ENCODE data around the gene PPP2R5D.
A peak's percentile ranks its signal among the peaks of the same experiment; 100 is the strongest.

The PPP2R5D gene

DNA sequence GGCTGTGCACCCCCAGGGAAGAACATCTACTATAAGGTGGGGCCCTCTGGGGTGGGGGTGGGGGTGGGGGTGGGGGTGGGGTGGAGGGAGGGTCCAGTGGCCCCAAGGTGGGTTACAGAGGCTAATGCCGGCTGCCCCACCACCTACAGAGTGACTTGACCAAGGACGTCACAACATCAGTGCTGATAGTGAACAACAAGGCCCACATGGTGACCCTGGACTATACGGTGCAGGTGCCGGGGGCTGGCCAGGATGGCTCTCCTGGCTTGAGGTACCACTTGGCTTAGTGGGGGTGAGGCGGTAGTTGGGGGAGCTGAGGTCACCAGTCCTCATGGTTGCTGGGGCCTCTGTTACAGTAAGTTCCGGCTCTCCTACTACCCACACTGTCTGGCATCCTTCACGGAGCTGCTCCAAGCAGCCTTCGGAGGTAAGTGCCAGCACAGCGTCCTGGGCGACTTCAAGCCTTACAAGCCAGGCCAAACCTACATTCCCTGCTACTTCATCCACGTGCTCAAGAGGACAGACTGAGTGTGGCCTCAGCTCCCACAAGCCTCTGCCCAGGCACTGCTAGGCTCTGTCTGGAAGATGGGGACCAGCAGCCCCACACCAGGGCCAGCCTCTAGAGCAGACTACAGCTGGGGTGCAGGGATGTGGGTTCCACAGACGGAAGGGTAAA lies 21.1 kb upstream of the PPP2R5D start:
- no peak for DNase-seq (ENCODE audit: low read depth in 2 of 2)

DNA sequence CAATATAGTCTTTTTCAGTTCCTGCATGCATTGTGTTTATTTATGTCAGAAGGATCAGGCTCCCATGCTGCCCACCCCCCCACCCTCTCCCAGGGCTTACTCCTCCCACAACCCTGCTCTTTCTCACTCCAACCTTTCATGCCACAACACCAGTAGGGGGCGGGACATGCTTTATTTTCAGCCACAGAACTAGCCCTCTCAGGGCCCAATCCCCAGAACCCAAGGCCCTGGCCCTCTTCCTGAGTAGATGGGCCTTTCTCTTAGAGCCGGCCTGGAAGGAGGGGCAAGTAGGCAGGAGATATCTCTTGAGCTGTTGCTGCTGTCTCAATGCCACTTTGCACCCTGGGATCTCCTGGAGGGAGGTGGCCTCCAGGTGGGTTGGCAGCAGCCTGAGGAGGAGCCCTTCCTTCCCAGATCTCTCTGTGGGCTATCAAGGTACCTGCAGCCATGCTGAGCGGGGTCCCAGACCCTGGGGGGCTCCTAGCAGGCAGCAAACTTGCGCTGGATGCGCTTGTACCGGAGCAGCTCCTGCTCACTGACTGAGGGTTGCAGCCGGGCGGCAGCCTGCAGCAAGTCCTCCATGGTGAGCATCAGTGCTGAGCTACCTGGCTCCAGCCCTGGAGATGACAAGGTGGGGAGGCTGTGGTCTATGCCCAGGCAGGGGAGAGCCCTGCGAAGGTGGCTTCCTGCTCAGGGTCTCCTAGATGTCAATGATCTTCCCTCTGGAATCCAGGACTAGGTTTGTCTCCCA lies 20.3 kb upstream of the PPP2R5D start:
- DNase-seq (ENCODE audit: low read depth in 2 of 2): peak in 1 of 2 donors; percentile 19

DNA sequence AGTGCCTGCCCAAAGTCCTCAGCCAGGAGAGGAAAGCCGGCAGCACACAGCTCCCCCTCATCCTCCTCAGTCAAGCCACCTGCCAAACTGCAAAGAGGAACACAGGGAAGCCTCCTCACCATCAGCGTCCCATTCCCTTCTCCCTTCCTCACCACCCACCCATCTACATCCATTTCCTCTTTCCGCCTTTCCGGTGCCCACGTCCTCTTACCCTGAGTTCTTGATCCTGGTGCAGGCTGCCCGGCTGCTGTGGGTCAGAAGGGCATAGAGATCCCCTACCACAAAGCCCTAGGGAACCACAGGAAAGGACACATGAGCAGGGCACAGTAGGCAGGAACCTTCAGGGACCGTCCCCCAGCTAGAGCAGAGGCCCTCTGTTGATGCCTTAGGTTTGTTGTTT lies 17.8 kb upstream of the PPP2R5D start:
- no peak for DNase-seq (ENCODE audit: low read depth in 2 of 2)

DNA sequence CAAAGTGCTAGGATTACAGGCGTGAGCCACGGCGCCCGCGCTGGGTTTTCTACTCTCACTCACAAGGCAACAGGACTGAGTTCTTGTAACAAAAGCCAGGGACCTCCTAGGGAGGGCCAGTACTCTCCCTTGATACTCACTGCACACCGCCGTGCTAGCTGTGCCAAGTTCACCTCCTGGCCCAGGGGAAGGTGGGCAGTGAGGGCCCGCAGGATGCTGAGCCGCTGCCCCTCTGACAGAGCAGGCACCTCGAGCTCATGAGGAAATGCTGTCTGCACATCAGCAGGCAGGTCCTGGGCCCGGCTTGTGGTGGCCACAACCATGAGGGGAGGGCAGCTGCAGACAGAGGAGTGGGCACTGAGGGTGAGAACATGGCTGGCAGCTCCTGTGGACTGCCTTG lies 17.1 kb upstream of the PPP2R5D start:
- DNase-seq (ENCODE audit: low read depth in 2 of 2): no peak

DNA sequence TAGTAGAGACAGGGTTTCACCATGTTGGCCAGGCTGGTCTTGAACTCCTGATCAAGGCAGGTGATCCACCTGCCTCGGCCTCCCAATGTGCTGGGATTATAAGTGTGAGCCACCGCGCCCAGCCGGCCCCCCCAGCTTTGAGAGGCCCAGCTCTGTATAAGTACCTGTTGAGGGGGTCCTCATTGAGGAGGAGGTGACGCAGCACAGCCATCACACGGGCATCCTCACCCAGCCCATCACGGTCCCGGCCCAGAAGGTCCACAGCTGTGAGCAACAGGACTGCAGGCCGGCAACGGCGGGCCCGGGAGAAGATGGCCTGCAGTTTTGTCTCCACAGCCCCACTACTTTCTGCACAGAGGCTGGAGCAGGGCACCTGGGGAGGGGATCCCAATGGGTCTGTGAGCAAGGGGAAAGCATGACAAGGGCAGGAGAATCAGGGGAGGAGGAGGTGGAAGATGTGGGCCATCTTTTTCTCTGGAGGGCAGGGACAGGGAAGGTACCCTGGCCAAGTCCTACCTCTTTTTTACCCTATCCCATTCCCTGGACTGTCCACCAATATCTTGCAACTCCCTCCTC lies 16.2 kb upstream of the PPP2R5D start:
- DNase-seq (ENCODE audit: low read depth in 2 of 2): no peak

DNA sequence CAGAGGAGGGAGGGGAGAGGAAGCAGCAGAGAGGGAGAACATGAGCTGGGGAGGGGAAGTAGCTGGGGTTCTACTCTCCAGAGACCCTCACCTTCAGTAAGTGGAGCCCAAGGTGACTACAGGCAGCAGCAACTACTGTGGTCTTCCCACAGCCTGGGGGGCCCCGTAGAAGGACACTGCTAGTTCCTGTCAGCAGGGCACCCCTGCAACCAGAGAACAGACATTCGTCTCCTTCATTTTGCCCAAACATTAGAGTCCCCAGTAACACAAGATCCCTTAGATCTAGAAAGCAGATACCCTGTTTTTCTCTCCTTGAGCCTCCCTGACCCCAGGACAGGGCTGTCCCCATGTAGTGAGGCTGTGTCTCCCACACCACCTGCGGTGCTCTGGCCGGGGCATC lies 15.6 kb upstream of the PPP2R5D start:
- DNase-seq (ENCODE audit: low read depth in 2 of 2): no peak

DNA sequence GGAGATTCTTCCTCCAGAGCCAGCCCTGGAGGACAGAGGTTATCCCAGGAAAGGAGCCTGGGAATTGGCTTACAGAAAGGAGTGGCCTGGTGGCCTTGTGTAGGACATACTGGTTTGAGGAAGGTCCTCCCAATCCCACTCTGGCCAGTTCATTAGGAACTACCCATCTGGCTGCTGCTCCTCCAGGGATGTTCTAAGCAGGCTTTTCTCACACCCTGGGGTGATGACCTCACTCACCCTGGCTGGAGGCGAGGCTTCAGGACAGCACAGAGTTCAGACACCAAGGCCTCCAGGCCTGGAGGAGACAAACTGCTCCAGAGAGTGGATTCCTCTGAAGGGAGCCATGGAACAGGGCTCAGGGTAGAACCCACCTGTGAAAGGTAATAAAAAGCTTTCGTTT lies 14.9 kb upstream of the PPP2R5D start:
- no peak for DNase-seq (ENCODE audit: low read depth in 2 of 2)

DNA sequence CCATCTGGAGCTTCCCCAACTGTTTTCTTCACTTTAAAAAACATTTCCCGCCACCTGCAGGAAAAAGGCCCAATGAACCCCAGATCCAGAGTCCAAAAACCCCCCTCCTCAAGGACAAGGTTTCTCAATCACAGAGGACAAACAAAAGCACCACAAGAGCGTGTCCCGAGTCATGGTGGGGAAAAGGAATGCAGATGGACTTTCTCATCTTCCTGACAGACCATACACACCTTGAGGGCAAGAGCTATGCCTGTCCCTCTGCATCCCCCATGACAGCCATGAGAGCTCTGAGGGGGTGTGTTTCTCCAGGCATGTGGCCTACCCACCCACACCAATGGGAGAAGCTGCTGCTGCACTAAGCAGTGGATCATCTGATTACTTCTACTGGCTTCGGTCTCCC lies 14.4 kb upstream of the PPP2R5D start:
- no peak for DNase-seq (ENCODE audit: low read depth in 2 of 2)

DNA sequence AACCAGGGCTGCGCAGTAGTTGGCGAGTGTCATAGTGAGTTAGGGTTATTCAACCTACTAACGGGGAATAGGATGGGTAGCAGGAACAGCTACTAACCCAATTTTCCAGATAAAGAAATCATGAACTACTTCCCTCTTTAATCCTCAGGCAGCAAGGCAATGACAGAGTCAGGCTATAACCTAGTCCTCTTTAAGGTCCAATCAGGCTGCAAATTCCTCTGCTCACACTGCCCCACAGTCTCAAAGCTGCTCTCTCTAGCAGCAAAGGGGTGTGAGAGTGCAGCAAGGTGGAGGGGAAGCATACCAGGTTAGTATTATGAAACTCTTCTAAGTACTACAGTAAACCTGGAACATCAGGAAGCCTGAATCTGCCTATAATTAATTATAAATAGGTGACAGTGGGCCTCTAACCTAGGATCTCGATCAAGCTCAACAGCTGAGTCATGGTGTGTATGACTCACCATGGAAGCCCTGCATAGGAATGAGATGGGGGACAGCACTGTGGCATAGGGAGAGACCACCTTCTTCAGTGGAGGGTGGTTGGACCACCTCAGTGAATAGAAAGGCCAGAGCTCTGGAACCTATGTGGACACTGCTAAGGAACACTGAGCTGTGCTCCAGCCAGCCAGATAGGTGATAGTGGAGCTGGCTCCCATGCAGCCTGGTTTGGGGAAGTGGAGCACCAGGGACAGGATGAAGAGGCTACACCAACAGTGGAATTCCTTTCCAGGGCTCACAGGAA lies 13.3 kb upstream of the PPP2R5D start:
- DNase-seq (ENCODE audit: low read depth in 2 of 2): no peak

DNA sequence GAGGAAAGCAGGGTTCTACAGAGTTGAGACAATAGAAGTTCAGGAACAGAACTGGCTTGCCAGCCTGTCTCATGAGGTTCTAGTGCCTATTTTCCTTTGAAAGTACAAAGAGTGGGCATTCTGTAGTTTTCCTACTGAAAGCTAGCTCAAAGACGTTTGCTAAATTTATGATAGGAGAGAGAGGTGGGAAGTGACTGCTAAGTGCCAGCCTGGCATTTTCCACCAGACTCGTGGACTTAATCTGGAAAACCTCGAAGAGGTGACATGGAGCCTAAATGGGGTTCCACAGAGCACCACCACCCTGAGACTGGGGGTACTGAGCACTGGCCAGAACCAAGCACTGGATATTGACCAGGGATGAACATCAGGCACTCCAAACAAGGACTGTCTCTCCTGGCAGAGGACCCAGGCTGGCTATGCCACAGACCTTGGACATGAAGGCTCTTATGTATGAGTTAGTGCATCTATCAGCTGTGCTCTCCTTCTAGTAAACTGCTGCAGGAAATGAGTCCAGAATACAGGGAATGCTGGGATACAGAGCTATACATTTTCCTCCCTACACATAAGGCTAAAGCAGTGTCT lies 12.5 kb upstream of the PPP2R5D start:
- no peak for DNase-seq (ENCODE audit: low read depth in 2 of 2)

DNA sequence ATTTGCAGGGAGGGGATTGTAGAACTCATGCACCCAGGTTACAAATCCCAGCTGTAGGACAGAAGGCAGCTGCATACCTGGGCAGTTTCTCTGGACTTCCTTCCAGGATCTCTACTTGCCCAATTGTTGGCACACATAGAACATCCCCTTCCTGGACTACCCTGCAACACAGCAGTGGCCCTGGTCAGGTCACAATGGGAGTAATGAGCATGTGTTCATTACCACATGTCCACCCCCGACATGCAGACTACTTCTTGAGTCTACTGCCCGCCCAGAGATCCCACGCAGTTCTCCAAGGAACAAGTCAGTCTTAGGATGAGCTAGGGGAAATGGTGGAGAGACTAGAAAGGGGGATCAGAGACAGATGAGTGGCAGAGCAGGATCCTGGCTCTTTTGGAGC lies 10.4 kb upstream of the PPP2R5D start:
- DNase-seq (ENCODE audit: low read depth in 2 of 2): no peak

DNA sequence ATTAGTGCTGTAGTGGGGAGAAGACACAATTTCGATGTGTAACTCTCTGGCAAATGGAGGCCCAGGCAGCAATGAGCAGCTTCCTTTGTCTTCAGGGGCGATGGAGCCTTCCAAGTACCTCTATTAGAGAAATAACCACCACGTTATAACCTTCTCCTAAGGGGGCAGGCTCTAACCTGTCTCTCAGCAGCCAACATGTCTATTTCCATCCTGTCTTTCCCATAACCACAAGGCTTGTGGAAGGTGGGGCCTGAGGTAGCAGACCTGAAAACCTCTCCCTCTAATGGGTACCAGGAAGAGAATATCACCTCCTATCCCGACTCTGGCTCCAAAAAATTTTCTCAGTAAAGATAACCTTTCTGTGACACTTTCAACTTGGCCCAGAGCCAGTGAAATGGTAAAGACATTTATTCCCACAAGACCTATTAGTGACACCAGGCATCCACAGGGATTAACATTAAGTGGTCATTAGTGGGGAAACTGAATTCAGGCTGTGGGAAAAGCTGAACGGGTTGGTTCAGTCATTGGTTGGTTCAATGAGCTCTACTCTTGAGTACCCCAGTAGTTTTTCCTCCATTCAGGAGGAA lies 9.4 kb upstream of the PPP2R5D start:
- no peak for DNase-seq (ENCODE audit: low read depth in 2 of 2)

DNA sequence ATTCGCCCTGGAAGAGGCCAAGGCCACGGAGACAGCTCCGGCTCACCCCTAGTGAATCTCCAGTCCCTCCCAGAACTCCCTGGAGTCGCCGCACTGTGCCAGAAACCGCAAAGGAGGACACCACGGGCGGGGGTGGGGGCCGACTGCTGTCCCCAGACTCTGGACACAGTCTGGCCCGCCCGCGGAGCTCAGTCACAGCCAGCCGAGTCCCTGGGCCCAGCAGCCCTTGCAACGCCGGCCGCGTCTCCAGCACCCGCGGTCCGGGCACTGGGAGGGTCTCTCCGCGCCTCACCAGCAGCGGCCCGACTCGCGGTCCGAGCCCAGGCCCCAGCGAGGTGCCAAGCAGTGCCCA lies 5.9 kb upstream of the PPP2R5D start:
- no peak for DNase-seq (ENCODE audit: low read depth in 2 of 2)

DNA sequence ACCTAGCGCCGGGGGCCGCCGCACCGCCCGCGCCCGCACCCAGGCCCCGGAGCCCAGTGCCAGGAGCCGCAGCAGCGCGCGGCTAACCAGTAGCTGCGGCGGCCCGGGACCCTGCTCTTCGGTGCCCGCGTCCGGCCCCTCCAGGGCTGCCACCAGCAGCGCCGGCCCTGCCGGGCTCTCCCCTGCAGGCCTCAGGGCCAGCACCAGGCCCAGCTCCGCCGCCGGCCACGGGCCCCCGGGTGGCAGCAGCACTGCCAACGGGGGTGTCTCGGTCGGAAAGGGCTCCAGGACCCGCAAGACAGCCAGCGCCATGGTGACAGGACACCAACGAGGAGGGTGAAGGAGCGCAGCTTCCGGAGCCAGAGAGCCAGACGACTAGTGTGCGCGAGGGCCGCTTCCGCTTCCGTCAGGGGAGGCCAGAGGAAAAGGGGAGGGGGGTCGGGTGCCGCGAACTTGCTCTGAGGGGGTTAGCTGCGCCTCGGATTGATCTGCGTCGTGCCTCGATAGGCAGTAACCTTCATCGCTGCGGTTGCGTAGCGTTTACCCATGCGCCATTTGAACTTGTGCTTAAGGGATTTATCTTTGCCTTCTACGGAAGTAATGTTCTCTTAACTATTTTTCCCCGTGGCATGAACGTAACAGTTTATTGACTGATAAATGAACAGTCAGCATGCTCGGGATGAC lies 5.4 kb upstream of the PPP2R5D start, which contains the start of gene PEX6:
TSS of gene PEX6 (minus strand) at position 343 of the 684 bp plus-strand sequence. CDS start at position 312, 31 bp downstream.
- DNase-seq (ENCODE audit: low read depth in 2 of 2): peak; percentile 91 to 94

DNA sequence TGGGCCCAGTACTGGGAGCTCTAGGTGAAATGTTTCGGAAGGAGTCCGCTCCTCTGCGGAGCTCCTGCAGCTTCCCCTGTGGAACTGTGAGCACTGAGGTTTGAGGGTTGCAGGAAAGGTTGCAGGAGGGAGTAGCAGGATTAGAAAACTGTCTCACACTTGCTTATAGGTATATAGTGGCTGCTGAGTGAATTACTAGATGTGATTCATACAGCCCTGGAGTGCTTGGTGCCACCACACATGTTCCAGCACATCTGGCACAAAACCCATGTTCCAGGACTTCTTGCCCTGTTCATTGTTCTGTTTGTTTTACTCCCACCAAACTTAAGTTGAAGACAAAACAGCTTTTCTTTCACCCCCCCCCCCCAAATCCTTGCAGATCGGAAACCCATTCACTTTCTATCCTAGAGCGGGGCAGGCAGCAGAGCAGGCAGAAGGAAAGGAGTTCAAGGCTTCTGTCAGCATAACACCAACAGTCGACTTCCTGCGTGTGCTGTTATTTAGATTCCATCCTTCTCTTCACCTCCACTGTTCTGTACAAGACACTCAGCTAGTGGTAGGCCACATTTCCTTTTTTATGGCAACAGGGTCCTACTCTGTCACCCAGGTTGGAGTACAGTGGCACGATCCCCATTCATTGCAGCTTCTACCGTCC lies 4.7 kb upstream of the PPP2R5D start:
- no peak for DNase-seq (ENCODE audit: low read depth in 2 of 2)

DNA sequence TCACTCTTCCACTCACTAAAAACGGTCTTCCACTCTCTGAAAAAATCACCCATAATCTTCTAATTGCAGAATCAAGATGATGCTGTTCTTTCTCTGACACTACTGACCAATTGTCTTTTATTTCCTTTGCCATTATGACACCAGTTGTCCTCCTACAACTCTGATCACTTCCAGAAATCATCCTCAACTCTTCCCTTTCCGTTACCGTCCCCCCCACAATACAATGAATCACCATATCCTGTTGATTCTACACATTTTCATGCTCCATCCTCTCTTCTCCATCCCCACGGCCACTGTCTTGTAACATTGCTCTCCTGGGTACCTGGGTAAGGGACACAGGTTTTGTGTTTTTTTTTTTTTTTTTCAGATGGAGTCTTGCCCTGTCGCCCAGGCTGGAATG lies 2.5 kb upstream of the PPP2R5D start:
- no peak for DNase-seq (ENCODE audit: low read depth in 2 of 2)

DNA sequence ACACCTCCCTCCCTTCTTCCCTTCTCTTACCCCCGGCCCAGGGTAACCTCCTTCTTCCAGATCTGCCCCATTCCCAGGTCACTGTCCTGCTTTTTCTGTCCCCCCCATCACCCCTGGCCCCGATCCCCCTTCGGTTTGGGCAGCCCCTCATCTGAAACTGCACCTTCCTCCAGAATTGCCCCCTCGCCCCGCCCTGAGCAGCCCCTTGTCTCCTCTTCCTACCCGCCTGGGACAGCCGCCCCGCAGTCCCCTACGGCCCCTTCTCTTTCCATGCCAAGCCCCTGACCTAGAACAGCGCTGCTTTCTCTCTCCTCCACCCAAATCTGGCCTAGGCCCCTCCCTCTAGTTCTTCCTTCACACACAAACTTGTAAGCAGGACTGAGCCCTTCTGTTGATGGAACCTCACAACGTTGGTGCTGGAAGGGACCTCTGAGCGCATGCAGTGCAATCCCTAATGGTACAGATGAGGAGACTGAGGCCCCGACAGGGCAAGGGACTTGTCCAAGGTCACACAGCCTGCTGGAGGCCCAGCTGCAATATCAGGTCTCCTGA lies 630 bp downstream of the PPP2R5D start:
- no peak for DNase-seq (ENCODE audit: low read depth in 2 of 2)

DNA sequence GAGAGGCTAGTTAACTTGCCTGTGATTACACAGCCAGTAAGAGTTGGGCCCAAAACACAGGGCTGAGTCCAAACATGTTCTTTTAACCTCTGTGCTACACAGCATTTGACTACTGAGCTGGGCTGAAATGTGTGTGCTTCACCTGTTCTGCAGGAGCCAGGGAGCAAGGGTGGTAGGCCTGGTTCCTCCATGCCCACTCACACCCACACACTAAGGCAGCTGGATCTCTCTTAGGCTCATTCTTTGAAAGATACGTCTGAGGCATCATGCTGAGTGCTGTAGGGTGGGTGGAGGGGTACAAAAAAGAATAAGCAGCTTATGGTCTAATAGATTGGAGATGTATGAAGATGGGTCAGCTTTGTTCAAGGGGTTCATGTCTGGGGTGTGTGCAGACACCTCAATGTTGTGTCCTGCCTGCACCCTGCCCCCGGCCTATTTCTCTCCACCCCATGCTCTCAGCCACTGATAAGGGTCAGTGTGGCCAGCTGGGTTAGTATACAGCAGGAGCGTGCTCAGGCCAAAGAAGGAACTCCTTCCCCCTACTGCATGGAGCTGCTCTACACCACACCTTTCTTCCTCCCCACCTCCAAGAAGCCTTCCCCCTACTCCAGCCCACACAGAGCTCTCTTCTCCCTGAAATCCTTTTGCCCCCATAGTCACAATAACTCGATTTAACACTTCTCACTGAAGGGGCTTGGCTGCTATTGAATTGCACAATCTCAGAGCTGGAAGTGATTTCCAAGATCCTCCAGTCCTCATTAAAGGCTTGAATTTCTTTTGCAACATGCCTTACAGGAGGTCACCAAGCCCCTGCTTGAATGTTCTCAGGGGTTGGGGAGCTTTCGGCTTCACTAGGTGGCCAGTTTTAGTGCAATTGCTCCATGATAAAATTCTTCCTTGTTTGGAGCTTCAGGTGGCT lies 3.4 kb downstream of the PPP2R5D start:
- DNase-seq (ENCODE audit: low read depth in 2 of 2): no peak

DNA sequence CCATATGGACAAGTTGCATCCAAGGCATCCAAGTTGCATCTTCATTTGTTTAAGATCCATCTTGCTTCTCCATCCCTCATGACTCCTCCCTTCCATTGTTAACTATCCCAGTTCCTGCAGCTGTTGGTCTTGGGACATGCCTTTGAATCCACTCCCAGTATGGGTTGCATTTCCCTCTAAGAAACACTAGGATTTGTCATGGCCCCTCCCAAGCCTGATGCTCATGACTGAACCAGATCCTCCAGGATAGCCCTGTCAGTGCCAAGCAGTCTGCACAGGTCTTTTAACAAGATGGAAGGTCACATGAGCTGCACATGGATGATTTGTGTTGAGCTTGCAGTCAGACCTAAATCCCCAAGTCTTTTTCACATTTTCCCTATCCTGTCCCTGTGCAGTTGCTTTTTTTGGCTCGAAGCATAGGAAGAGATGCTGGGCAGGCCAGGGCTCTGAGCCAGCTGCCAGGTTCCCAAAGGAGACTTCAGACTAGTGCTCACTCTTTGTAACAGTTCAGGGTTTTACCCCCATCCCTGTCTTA lies 4.2 kb downstream of the PPP2R5D start:
- no peak for DNase-seq (ENCODE audit: low read depth in 2 of 2)
